GM06990 (cell line): ENCODE measurements around the gene MPV17L2.

Experiments used
- DNase-seq: peaks from one replicate; pipeline ENCODE4 v3.0.0-alpha.2; 2011; ENCODE audit not compliant: insufficient read length; ENCODE audit errors: extremely low read depth
- H3K27me3 ChIP-seq: replicated peaks from 2 replicates; pipeline ENCODE4 v1.6.0; 2011; ENCODE audit warnings: low read length; ENCODE audit not compliant: control insufficient read depth, insufficient read depth
- H3K36me3 ChIP-seq: 2 replicates; pipeline ENCODE4 v1.5.1; 2011; ENCODE audit warnings: low read length; ENCODE audit not compliant: control insufficient read depth, insufficient read depth
- H3K4me3 ChIP-seq: replicated peaks from 2 replicates; pipeline ENCODE4 v1.5.1; 2011; ENCODE audit warnings: low read depth, mild to moderate bottlenecking, control low read depth, low read length
- CTCF ChIP-seq: IDR thresholded peaks from 2 replicates; pipeline ENCODE4 v1.5.1; 2011; ENCODE audit warnings: low read length, control low read depth, mild to moderate bottlenecking, inconsistent platforms; ENCODE audit not compliant: insufficient read depth, poor library complexity, severe bottlenecking

Gene MPV17L2

GRCh38 chr19:18164072-18164471, 28.9 kb upstream of the MPV17L2 start:
- Histone ChIP-seq H3K4me3 (no peak overlapping the region), H3K27me3 (no peaks in the 10 kb centered on the region), H3K36me3 (peaks cover 17% of the 10 kb centered on the region)
- DNase-seq = no peak
- no peak for TF ChIP-seq CTCF

- TF ChIP-seq CTCF = no peak
- H3K27me3 ChIP-seq = no peaks in the 10 kb centered on the region
- DNase-seq = no peak
- peaks cover 17% of the 10 kb centered on the region for H3K36me3 ChIP-seq
- H3K4me3 ChIP-seq = no peak overlapping the region
Measured at GRCh38 chr19:18165794-18166544, 27.0 kb upstream of the MPV17L2 start.

GRCh38 chr19:18167011-18167410, 26.0 kb upstream of the MPV17L2 start:
- no peak overlapping the region for H3K4me3 ChIP-seq
- TF ChIP-seq CTCF = no peak
- DNase-seq = no peak
- no peaks in the 10 kb centered on the region for H3K27me3 ChIP-seq
- H3K36me3 ChIP-seq = peaks cover 15% of the 10 kb centered on the region

GRCh38 chr19:18167975-18168645, 24.9 kb upstream of the MPV17L2 start:
- peak; percentile 87 for TF ChIP-seq CTCF
- Histone ChIP-seq H3K27me3 (no peaks in the 10 kb centered on the region), H3K4me3 (no peak overlapping the region), H3K36me3 (peaks cover 7% of the 10 kb centered on the region)
- DNase-seq = no peak

- no peaks in the 10 kb centered on the region for H3K27me3 ChIP-seq
- H3K36me3 ChIP-seq = peaks cover 7% of the 10 kb centered on the region
- DNase-seq = no peak
- H3K4me3 ChIP-seq = no peak overlapping the region
- no peak for TF ChIP-seq CTCF
Measured at GRCh38 chr19:18168673-18169381, 24.2 kb upstream of the MPV17L2 start.
